OCI-LY1 (cell line): Measurements from ENCODE around the gene CEBPG.

ENCODE experiments used
- H2AFZ ChIP-seq: fragments of 200-600 bp; sonication (generic), shearing (Covaris generic); 2 replicates; pipeline ENCODE4 v1.6.0; 2014; ENCODE audit warnings: antibody characterized with exemption, mild to moderate bottlenecking, low read length
- H3F3A ChIP-seq: fragments of 200-600 bp; sonication (generic), shearing (Covaris generic); 2 replicates; pipeline ENCODE4 v1.6.0; 2014; ENCODE audit warnings: mild to moderate bottlenecking, antibody characterized with exemption, low read length, moderate library complexity; ENCODE audit not compliant: insufficient read depth
- H3K27ac ChIP-seq: fragments of 200-600 bp; sonication (generic); 2 replicates; pipeline ENCODE4 v1.5.1; 2014; ENCODE audit warnings: low read length, mixed run types, mild to moderate bottlenecking, low read depth; ENCODE audit not compliant: poor library complexity, severe bottlenecking
- H3K27me3 ChIP-seq: fragments of 200-600 bp; sonication (generic); 2 replicates; pipeline ENCODE4 v1.6.0; 2014; ENCODE audit warnings: antibody characterized with exemption, mild to moderate bottlenecking, low read length, moderate library complexity; ENCODE audit not compliant: insufficient read depth
- H3K36me3 ChIP-seq: fragments of 200-600 bp; sonication (generic); 2 replicates; pipeline ENCODE4 v1.6.1; 2014; ENCODE audit warnings: mild to moderate bottlenecking, antibody characterized with exemption, low read length, moderate library complexity, mixed read lengths; ENCODE audit not compliant: insufficient read depth
- H3K4me1 ChIP-seq: fragments of 200-600 bp; sonication (generic); 2 replicates; pipeline ENCODE4 v1.5.1; 2014; ENCODE audit warnings: mild to moderate bottlenecking, low read length, moderate library complexity; ENCODE audit not compliant: insufficient read depth, severe bottlenecking
- H3K4me2 ChIP-seq: fragments of 200-600 bp; sonication (generic), shearing (Covaris generic); 2 replicates; pipeline ENCODE4 v1.6.1; 2014; ENCODE audit warnings: low read length
- H3K4me3 ChIP-seq: fragments of 200-600 bp; sonication (generic); 2 replicates; pipeline ENCODE4 v1.5.1; 2014; ENCODE audit warnings: low read length, low read depth, mild to moderate bottlenecking, mixed read lengths; ENCODE audit not compliant: poor library complexity, severe bottlenecking
- H3K79me2 ChIP-seq: fragments of 200-600 bp; shearing (Covaris generic); 2 replicates; pipeline ENCODE4 v1.6.1; 2016; ENCODE audit warnings: mixed run types, low read length, mixed read lengths; ENCODE audit not compliant: insufficient read depth
- H3K9ac ChIP-seq: fragments of 200-600 bp; sonication (generic), shearing (Covaris generic); 2 replicates; pipeline ENCODE4 v1.6.1; 2014; ENCODE audit warnings: mild to moderate bottlenecking, low read length, mixed read lengths
- H3K9me2 ChIP-seq: fragments of 200-600 bp; sonication (generic), shearing (Covaris generic); 2 replicates; pipeline ENCODE4 v1.6.1; 2014; ENCODE audit warnings: low read depth, mild to moderate bottlenecking, low read length, mixed read lengths
- H3K9me3 ChIP-seq: fragments of 200-600 bp; shearing (Covaris generic); 2 replicates; pipeline ENCODE4 v1.6.1; 2014; ENCODE audit warnings: low read length, mixed read lengths
- H4K20me1 ChIP-seq: fragments of 200-600 bp; sonication (generic), shearing (Covaris generic); 2 replicates; pipeline ENCODE4 v1.6.0; 2016; ENCODE audit warnings: mild to moderate bottlenecking, low read length; ENCODE audit not compliant: insufficient read depth
- EZH2 ChIP-seq: fragments of 200-600 bp; sonication (generic), shearing (Covaris generic); IDR thresholded peaks from 2 replicates; pipeline ENCODE4 v1.8.0; 2017; ENCODE audit warnings: borderline replicate concordance, mixed run types, mild to moderate bottlenecking, antibody characterized with exemption, low read length, moderate library complexity, mixed read lengths
- TF ChIP-seq, protein P1 (sequence below): fragments of 200-600 bp; sonication (generic), shearing (Covaris generic); IDR thresholded peaks from 2 replicates; pipeline ENCODE4 v1.5.1; 2017; ENCODE audit warnings: mild to moderate bottlenecking, antibody characterized with exemption, low read length, moderate library complexity, mixed read lengths

CEBPG gene

DNA sequence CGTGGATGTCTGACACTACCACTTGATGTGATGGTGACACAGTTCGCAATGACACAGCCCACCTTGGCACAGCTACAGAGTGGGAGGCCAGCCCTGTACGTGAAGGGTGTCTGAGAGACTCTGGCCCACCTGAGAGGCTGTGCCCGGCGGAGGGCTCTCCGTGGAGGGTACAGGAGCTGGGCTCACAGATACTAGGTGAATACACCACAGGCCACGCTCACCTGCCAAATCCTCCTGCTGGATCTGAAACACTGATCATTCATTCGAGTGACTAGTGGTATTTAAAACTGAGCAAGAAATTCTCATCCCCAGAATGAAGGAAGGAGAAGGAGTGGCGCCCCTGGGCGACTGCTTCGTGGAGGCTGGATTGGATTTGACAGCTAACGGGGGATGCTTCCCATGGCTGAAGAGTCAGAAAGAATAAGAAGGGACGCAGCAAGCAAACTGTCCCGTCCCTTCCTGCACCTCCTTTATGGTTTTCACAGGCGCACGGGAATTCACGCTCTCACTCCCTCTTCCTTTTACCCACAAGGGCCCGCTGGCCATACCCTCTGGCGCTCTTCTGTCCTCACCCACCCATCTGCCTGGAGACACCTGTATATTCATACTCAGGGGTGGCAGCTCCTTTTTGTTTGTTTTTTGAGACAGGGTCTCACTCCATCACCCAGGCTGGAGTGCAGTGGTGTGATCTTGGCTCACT, 25.0 kb downstream of the CEBPG start:
- Histone ChIP-seq H3K27ac (no peak overlapping the region), H4K20me1 (no peaks in the 10 kb centered on the region), H2AFZ (no peak overlapping the region), H3K36me3 (no peaks in the 10 kb centered on the region), H3K9me2 (no peaks in the 10 kb centered on the region), H3K9ac (no peak overlapping the region), H3K9me3 (no peaks in the 10 kb centered on the region), H3K79me2 (no peaks in the 10 kb centered on the region), H3K4me1 (no peaks in the 10 kb centered on the region), H3K4me3 (no peak overlapping the region), H3F3A (no peaks in the 10 kb centered on the region), H3K27me3 (no peaks in the 10 kb centered on the region), H3K4me2 (no peak overlapping the region)
- TF ChIP-seq, protein P1, sequence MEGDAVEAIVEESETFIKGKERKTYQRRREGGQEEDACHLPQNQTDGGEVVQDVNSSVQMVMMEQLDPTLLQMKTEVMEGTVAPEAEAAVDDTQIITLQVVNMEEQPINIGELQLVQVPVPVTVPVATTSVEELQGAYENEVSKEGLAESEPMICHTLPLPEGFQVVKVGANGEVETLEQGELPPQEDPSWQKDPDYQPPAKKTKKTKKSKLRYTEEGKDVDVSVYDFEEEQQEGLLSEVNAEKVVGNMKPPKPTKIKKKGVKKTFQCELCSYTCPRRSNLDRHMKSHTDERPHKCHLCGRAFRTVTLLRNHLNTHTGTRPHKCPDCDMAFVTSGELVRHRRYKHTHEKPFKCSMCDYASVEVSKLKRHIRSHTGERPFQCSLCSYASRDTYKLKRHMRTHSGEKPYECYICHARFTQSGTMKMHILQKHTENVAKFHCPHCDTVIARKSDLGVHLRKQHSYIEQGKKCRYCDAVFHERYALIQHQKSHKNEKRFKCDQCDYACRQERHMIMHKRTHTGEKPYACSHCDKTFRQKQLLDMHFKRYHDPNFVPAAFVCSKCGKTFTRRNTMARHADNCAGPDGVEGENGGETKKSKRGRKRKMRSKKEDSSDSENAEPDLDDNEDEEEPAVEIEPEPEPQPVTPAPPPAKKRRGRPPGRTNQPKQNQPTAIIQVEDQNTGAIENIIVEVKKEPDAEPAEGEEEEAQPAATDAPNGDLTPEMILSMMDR = no peak
- no peak for TF ChIP-seq EZH2

DNA sequence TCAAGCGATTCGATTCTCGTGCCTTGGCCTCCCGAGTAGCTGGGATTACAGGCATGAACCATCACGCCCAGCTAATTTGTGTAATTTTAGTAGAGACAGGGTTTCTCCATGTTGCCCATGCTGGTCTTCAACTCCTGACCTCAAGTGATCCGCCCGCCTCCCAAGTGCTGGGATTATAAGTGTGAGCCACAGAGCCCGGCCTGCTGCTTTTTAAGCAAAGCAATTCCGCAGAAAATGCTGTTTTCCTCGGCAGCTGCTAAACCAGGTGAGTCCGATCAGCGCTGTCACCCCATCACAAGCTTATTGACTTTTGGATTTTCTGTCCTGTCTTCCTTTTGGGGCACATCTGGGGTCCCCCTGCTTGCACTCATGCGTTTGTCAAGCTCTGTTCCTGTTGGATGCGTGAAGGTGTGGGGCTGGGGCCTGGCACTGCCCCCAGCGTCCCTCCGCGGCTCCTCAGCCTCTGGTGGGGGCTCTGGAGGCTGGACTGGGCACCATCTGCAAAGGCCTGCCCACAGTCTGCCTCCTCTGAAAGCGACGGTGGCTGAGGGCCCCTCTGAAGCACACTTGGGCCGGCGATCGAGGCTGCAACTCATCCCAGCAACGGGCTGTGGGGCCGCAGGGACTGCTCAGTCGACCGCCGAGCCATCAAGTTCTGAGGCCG, 25.7 kb downstream of the CEBPG start:
- H3K9me2 ChIP-seq = no peaks in the 10 kb centered on the region

DNA sequence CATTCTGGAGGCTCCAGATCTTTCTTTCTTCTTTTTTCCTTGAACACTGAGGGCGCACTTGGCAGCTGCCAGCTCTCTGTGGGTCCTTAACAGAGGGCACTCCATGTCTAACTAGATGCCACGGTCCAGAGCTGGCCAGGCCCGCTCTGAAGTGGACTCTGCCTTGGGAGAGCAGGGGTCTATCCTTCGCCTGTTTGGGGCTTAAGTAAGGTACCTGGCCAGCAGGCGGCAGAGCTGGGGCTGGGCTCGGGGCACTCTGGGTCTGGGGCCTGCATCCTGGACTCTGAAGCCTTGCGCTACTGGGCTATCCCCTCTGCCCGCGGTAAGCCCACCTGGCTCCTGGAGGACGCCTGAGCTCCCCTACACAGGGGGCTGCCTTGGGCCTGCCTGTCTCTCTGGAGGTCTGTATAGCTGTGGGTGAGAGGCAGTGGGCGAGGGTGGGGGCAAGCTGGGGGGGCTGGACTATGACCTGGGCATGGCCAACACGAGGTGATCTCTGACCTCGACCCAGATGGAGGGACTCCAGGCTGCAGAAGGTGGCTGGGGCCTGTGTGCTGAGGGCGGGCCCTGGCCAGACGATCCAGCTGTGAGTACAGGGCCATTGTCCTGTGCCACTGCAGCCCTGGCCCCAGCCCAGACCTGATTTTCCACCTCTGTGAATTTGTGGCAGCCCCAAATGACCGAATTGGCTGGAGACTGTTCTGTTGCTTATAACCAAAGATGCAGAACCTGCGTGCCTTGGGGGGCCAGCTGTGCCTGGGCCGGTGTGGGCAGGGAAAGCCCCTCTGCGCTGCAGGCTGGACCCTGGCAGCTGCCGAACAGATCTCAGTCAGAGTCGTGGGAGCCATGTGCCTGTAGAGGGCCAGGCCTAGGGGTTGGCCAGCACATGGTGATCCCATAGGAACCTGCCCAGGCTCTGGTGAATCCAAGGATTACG, 26.5 kb downstream of the CEBPG start:
- Histone ChIP-seq H3K9ac (no peak overlapping the region), H3K4me1 (no peaks in the 10 kb centered on the region), H3K4me2 (no peak overlapping the region), H3K27me3 (no peaks in the 10 kb centered on the region), H3K27ac (no peak overlapping the region), H3K9me3 (no peaks in the 10 kb centered on the region), H3K9me2 (no peaks in the 10 kb centered on the region), H3F3A (no peaks in the 10 kb centered on the region), H3K4me3 (no peak overlapping the region), H2AFZ (no peak overlapping the region), H4K20me1 (no peaks in the 10 kb centered on the region), H3K36me3 (no peaks in the 10 kb centered on the region), H3K79me2 (no peaks in the 10 kb centered on the region)
- TF ChIP-seq EZH2 = no peak
- TF ChIP-seq, protein P1 = no peak

More for the DNA sequence above, 25.7 kb downstream of the CEBPG start:
- Histone ChIP-seq H4K20me1 (no peaks in the 10 kb centered on the region), H3K4me3 (no peak overlapping the region), H3K4me2 (no peak overlapping the region), H3K79me2 (no peaks in the 10 kb centered on the region), H3K9me3 (no peaks in the 10 kb centered on the region), H3K27me3 (no peaks in the 10 kb centered on the region), H3K36me3 (no peaks in the 10 kb centered on the region), H3K9ac (no peak overlapping the region), H2AFZ (no peak overlapping the region), H3K27ac (no peak overlapping the region), H3F3A (no peaks in the 10 kb centered on the region), H3K4me1 (no peaks in the 10 kb centered on the region)
- TF ChIP-seq EZH2 = no peak
- TF ChIP-seq, protein P1 = no peak
